HEK293 (cell line): Measurements from ENCODE around the gene DSG3.

ENCODE experiments used
- CTCF ChIA-PET: fragments of 350-600 bp; formaldehyde crosslinking; extraction: SDS; loops from one replicate; lab custom pipeline; 2021; ENCODE audit warnings: antibody characterized with exemption; lab: Yijun Ruan, JAX
- POLR2A ChIA-PET: fragments of 300-600 bp; formaldehyde crosslinking; extraction: SDS; loops from one replicate; lab custom pipeline; 2020; ENCODE audit warnings: antibody characterized with exemption, inconsistent platforms; lab: Yijun Ruan, JAX
- H3K27ac ChIP-seq: fragments of 200-500 bp; sonication (Bioruptor generic); 2 replicates; pipeline ENCODE4 v1.5.1; 2014; ENCODE audit warnings: low read depth, low read length, control low read depth, inconsistent platforms; ENCODE audit errors: extremely low read depth
- H3K36me3 ChIP-seq, 2 experiments: fragments of 200-500 bp in 1 of 2; sonication (Bioruptor generic) in 1 of 2; 1 replicate in 1 of 2; 2 replicates in 1 of 2; pipeline ENCODE4 v1.5.1; 2014 to 2017; ENCODE audit warnings: inconsistent platforms in 2 of 2, low read length in 2 of 2; ENCODE audit not compliant: control insufficient read depth in 2 of 2, insufficient read depth in 1 of 2
- H3K4me1 ChIP-seq: fragments of 200-500 bp; sonication (Bioruptor generic); 2 replicates; pipeline ENCODE4 v1.5.1; 2014; ENCODE audit warnings: mild to moderate bottlenecking, low read length, inconsistent platforms; ENCODE audit not compliant: control insufficient read depth, insufficient read depth
- H3K4me3 ChIP-seq: 2 replicates; pipeline ENCODE4 v1.5.1; 2011; ENCODE audit warnings: low read depth, mild to moderate bottlenecking, control low read depth, low read length, moderate library complexity
- H3K9me3 ChIP-seq: fragments of 200-500 bp; sonication (Bioruptor generic); 2 replicates; pipeline ENCODE4 v1.5.1; 2014; ENCODE audit warnings: low read depth, low read length, inconsistent platforms; ENCODE audit not compliant: control insufficient read depth, insufficient read depth
- BCL6B ChIP-seq: fragments of 450-650 bp; formaldehyde crosslinking; IDR thresholded peaks from 2 replicates; pipeline ENCODE4 v1.5.1; 2017; ENCODE audit warnings: missing biosample characterization, missing genetic modification characterization
- CTCF ChIP-seq: fragments of 450-650 bp; formaldehyde crosslinking; IDR thresholded peaks from 2 replicates; pipeline ENCODE4 v1.5.1; 2016; ENCODE audit warnings: missing biosample characterization, missing genetic modification characterization
- ELK4 ChIP-seq: IDR thresholded peaks from 2 replicates; pipeline ENCODE4 v1.6.1; 2011; ENCODE audit warnings: mild to moderate bottlenecking, low read depth, low read length, borderline replicate concordance
- HOXC10 ChIP-seq: sonication (generic); formaldehyde crosslinking; IDR thresholded peaks from 2 replicates; pipeline ENCODE4 v1.8.1; 2023; ENCODE audit warnings: mild to moderate bottlenecking, missing genetic modification reagents
- PRDM10 ChIP-seq: fragments of 450-650 bp; formaldehyde crosslinking; IDR thresholded peaks from 2 replicates; pipeline ENCODE4 v1.5.1; 2016; ENCODE audit warnings: missing biosample characterization, missing genetic modification characterization
- ZBTB1 ChIP-seq: fragments of 450-650 bp; formaldehyde crosslinking; IDR thresholded peaks from 2 replicates; pipeline ENCODE4 v1.5.1; 2016; ENCODE audit warnings: missing biosample characterization, missing genetic modification characterization
- ZEB2 ChIP-seq: fragments of 450-650 bp; formaldehyde crosslinking; IDR thresholded peaks from 2 replicates; pipeline ENCODE4 v1.5.1; 2016; ENCODE audit warnings: missing biosample characterization, missing genetic modification characterization
- ZNF138 ChIP-seq: fragments of 450-650 bp; formaldehyde crosslinking; IDR thresholded peaks from 2 replicates; pipeline ENCODE4 v1.5.1; 2016; ENCODE audit warnings: missing biosample characterization, missing genetic modification characterization, borderline replicate concordance
- ZNF148 ChIP-seq: fragments of 450-650 bp; formaldehyde crosslinking; IDR thresholded peaks from 2 replicates; pipeline ENCODE4 v1.5.0; 2017; ENCODE audit warnings: missing biosample characterization, missing genetic modification characterization, borderline replicate concordance
- ZNF221 ChIP-seq: fragments of 450-650 bp; formaldehyde crosslinking; IDR thresholded peaks from 2 replicates; pipeline ENCODE4 v1.5.1; 2017; ENCODE audit warnings: missing biosample characterization, missing genetic modification characterization, borderline replicate concordance
- ZNF239 ChIP-seq: fragments of 450-650 bp; formaldehyde crosslinking; IDR thresholded peaks from 2 replicates; pipeline ENCODE4 v1.5.1; 2016; ENCODE audit warnings: missing biosample characterization, missing genetic modification characterization
- ZNF26 ChIP-seq: fragments of 450-650 bp; formaldehyde crosslinking; IDR thresholded peaks from 2 replicates; pipeline ENCODE4 v1.5.1; 2016; ENCODE audit warnings: missing biosample characterization, missing genetic modification characterization
- ZNF280C ChIP-seq: fragments of 450-650 bp; formaldehyde crosslinking; IDR thresholded peaks from 2 replicates; pipeline ENCODE4 v1.5.1; 2016; ENCODE audit warnings: missing biosample characterization, missing genetic modification characterization
- ZNF311 ChIP-seq: fragments of 450-650 bp; formaldehyde crosslinking; IDR thresholded peaks from 2 replicates; pipeline ENCODE4 v1.5.1; 2017; ENCODE audit warnings: missing biosample characterization, missing genetic modification characterization, borderline replicate concordance
- ZNF404 ChIP-seq: fragments of 450-650 bp; formaldehyde crosslinking; IDR thresholded peaks from 2 replicates; pipeline ENCODE4 v1.5.1; 2017; ENCODE audit warnings: missing biosample characterization, missing genetic modification characterization
- ZNF423 ChIP-seq: fragments of 450-650 bp; formaldehyde crosslinking; IDR thresholded peaks from 2 replicates; pipeline ENCODE4 v1.5.1; 2016; ENCODE audit warnings: missing biosample characterization, missing genetic modification characterization
- ZNF585B ChIP-seq: fragments of 450-650 bp; formaldehyde crosslinking; IDR thresholded peaks from 2 replicates; pipeline ENCODE4 v1.5.1; 2016; ENCODE audit warnings: missing biosample characterization, missing genetic modification characterization
- ZSCAN16 ChIP-seq: fragments of 450-650 bp; formaldehyde crosslinking; IDR thresholded peaks from 2 replicates; pipeline ENCODE4 v1.5.1; 2016; ENCODE audit warnings: missing biosample characterization, missing genetic modification characterization

Gene DSG3

GRCh38 chr18:31426021-31426420, 21.5 kb upstream of the DSG3 start (continued):
- TF ChIP-seq PRDM10 (tag by site-specific recombination) (no peak), ZNF26 (tag by site-specific recombination) (no peak)

GRCh38 chr18:31426871-31427406, 20.6 kb upstream of the DSG3 start:
- Histone ChIP-seq H3K9me3 (no peaks in the 10 kb centered on the region), H3K4me1 (no peaks in the 10 kb centered on the region), H3K4me3 (no peak overlapping the region), H3K27ac (no peak overlapping the region), H3K36me3 (no peaks in the 10 kb centered on the region)
- TF ChIP-seq ZSCAN16 (tag by site-specific recombination) = no peak
- no peak for TF ChIP-seq ZBTB1 (tag by site-specific recombination)
- TF ChIP-seq HOXC10 (CRISPR knock-in tag) = no peak
- no peak for TF ChIP-seq ELK4
- no peak for TF ChIP-seq ZEB2
- TF ChIP-seq ZNF138 = no peak
- no peak for TF ChIP-seq ZNF311 (tag by site-specific recombination)
- no peak for TF ChIP-seq ZNF404 (tag by site-specific recombination)
- ChIA-PET CTCF (interaction anchor here (0.7 to 5.2 kb wide), 2 partner anchors 136 to 444 kb away, joined by 3 to 62 read pairs; no protein-coding TSS in a partner anchor), POLR2A (no interaction called here)

- no peaks in the 10 kb centered on the region for H3K9me3 ChIP-seq
- H3K36me3 ChIP-seq = no peaks in the 10 kb centered on the region
- POLR2A ChIA-PET = no interaction called here
- no peaks in the 10 kb centered on the region for H3K4me1 ChIP-seq
- no peak overlapping the region for H3K4me3 ChIP-seq
- CTCF ChIA-PET = no interaction called here
- no peak overlapping the region for H3K27ac ChIP-seq
- TF ChIP-seq BCL6B (tag by site-specific recombination) (no peak), ZNF239 (tag by site-specific recombination) (no peak), CTCF (tag by site-specific recombination) (no peak), ZNF221 (tag by site-specific recombination) (no peak), ZNF423 (tag by site-specific recombination) (no peak), ZNF280C (tag by site-specific recombination) (no peak), ZNF585B (tag by site-specific recombination) (no peak), ZNF148 (tag by site-specific recombination) (no peak)
These were observed 19.3 kb upstream of the DSG3 start for GRCh38 chr18:31428211-31428610.
